CD4-positive, alpha-beta T cell treated with Interleukin-15 for 4 hours (primary cell): ENCODE data around the gene AHCYL2.
"Not testable (repeated sequence)": the region's sequence is repeated elsewhere in the genome, so short reads cannot be mapped to it uniquely, and the experiment has no call there.

Experiments
- DNase-seq: peaks from one replicate; pipeline ENCODE4 v3.0.0-alpha.2; 2020; ENCODE audit warnings: low spot score

AHCYL2 gene

GRCh38 chr7:129385116-129385515 is 160.3 kb downstream of the AHCYL2 start:
- DNase-seq = no peak

DNA sequence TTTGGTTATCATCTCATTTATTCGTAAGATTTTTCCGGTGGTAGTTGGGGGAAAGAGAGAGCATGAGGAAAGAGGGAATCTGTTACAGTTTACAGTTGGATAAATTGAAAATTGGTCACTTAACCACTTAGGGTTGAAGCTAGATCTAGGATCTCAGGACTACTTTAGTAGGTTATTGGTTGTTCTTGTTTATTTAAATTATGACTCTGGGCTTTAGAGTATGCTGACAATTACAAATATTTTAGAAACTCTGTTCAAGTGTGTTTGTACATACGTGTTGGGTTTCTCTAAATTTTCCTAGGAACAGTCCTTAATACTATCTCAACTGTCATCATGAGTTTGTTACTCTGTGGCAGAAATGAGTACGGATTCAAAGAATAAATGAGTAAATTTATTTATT is 160.8 kb downstream of the AHCYL2 start:
- DNase-seq = no peak

DNA sequence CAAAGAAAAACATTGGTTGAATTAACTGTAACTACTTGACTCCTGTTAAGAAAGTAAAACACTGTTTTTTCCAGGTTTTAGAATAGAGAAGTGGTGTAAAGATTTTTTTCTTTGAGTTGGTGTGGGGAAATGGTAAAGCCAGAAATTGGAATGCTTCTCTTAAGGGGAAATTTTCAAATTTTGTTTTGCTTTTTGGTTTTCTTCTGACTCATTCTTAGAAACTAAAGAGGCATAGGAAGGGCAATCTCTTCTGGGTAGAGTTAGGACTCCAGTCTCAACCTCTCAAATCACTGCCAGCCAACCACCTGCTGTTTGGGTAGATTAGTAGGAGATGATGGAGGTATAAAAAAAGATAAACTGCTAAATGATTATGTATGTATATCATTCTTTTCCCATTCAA is 161.7 kb downstream of the AHCYL2 start:
- DNase-seq = no peak

- no peak for DNase-seq
Measured at GRCh38 chr7:129387537-129387936, 162.7 kb downstream of the AHCYL2 start.

- DNase-seq = no peak
Measured at GRCh38 chr7:129388333-129389098, 163.7 kb downstream of the AHCYL2 start.

GRCh38 chr7:129389829-129390228 is 165.0 kb downstream of the AHCYL2 start:
- no peak for DNase-seq

DNA sequence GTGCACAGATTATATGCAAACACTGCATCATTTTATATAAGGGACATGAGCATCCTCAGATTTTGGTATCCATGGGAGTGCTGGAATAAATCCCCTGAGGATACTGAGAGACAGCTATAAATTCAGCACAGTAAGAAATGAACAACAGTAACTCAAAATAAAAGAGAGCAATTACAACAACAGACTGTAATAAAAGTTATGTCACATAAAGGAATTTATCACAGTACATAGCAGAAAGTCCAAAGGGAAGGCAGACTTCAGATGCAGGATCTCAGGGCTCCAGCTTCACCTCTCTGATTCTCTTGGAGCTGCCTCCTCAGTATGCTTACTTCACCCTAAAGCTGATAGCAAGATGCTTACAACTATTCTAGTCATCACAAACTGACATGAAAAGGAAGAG is 165.5 kb downstream of the AHCYL2 start:
- DNase-seq = no peak

DNA sequence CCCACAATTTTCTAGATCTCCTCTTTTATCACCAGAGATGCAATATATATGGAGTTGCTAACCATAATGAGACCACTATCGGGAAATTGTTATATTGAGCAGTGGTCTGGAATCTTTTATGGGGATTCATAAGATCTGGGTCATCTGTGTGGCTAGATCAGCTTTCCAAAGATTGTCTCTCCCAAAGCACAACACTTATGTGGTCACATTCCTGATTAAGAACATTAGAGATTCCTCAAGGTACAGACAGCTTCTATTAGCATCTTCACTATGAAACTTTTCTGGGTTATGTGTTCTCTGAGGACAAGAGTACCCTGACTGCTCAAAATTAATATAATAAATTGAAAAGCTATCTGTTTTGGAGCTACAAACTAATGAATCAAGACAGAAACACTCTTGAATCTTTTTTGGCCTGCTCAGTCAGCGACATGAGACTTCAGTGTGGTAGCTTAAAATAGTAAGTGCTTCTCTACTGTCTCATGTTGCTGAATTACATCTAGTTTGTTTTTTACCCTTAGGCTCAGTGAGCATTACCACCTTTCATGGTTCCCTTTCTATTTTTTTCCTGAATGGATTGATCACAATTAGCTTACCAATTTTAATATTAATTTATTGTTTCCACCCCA is 166.8 kb downstream of the AHCYL2 start:
- DNase-seq = no peak

GRCh38 chr7:129393255-129393654 is 168.4 kb downstream of the AHCYL2 start:
- DNase-seq = no peak

DNA sequence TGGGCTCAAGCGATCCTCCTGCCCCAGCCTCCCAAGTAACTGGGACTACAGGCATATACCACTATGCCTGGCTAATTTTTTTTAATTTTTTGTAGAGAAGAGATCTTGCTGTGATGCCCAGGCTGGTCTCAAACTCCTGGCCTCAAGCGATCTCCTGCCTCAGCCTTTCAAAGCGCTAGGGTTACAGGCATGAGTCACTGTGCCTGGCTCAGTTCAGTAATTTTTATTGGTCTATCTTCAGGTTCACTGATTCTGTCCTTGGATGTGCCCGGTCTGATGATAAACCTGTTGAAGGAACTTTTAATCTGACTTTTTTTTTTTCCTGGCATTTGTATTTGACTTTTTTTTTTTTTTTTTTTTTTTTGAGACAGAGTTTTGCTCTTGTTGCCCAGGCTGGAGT is 169.3 kb downstream of the AHCYL2 start:
- no peak for DNase-seq

GRCh38 chr7:129394982-129395914 is 170.4 kb downstream of the AHCYL2 start:
- DNase-seq = no peak

DNA sequence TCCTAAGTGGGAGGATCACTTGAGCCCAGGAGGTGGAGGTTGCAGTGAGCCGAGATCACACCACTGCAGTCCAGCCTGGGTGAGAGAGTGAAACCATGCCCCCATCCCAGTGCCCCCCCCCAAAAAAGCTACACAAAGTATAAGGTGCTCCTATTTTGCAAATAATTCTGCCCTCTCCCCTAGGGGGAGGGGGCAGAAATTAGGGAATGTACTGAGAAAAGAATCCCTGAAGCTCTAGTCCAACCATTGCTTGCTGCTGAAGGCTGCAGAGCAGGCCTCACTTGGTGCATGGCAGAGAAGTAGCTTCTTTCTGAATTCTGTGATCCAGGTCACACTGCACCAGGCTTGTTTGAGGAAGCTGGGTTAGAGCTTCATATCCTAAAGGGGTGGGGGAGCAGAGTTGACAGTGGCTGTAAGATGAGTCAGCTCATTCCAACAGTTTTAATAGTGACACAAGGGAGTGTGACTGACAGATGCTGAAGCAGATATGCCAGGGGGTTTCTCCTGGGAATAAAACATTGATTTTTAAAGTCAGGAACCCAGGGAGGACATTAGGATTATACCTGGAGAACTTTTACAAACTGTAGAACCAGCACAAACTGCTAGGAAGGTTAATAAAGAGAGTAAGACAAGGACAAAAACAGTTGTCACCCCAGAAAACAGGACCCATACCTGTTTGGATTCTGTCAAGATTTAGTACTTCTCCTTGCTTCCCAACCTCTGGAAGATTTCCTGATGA is 176.6 kb downstream of the AHCYL2 start:
- no peak for DNase-seq

- DNase-seq = no peak
Measured at GRCh38 chr7:129401967-129402860, 177.4 kb downstream of the AHCYL2 start.

- no peak for DNase-seq
Measured at GRCh38 chr7:129405527-129405926, 180.7 kb downstream of the AHCYL2 start.

- DNase-seq = not testable (repeated sequence)
Measured at GRCh38 chr7:129410238-129410637, 185.4 kb downstream of the AHCYL2 start.

DNA sequence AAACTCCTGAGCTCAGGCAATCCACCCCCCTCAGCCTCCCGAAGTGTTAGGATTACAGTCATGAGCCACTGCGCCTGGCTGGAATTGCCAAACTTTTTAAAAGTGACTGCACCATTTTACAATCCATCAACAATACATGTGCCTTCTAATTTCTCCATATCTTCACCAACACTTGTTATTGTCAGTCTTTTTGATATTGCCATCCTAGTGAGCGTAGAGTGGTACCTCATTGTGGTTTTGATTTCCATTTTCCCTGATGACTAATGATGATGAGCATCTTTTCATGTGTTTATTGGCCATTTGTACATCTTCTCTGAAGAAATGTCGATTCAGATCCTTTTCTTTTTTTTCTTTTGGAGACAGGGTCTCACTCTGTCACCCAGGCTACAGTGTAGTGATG is 187.7 kb downstream of the AHCYL2 start:
- no peak for DNase-seq

GRCh38 chr7:129417073-129417472 is 192.2 kb downstream of the AHCYL2 start:
- DNase-seq = no peak

DNA sequence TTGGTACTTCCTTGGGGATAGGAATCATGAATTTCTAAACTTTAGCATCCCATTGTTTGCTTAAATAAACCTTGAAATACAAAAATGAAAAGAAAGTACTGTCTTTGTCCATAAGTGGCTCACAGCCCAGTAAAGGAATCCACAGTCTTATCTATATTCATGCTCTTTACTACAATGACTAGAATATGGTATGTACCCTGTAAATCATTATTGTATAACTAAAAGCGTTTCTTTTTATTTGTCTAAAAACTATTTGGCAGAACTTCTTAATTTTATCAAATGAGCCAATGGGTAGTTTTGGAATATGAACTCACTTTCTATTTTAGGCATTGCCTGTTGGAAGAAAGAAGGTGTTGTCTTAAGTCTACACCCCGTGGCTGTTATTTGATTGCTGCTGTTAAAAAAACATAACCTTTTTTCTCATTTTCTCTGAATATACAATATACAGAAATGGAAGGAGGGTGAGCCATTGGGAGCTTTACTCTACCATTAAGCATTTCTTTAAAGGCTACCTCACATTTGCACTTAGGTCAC is 197.0 kb downstream of the AHCYL2 start:
- DNase-seq = no peak

GRCh38 chr7:129422727-129423126 is 197.9 kb downstream of the AHCYL2 start:
- no peak for DNase-seq

- no peak for DNase-seq
Measured at GRCh38 chr7:129423700-129424410, 199.0 kb downstream of the AHCYL2 start.
